GM23338 (cell line): ENCODE measurements around the gene BBLN. TPM values are rescaled to one million over a fixed set of nuclear protein-coding genes. Genes with fewer than 3 reads are reported as not detected.
"Not testable (repeated sequence)": the region's sequence is repeated elsewhere in the genome, so short reads cannot be mapped to it uniquely, and the experiment has no call there.

ENCODE experiments used
- ATAC-seq: fragments of 200-7000 bp; cut with Tn5 transposase; 3 replicates; pipeline ENCODE4 v1.9.1; 2020
- DNase-seq: peaks from one replicate; pipeline ENCODE4 v3.0.0-alpha.2; 2015; ENCODE audit warnings: low spot score
- H2AFZ ChIP-seq: fragments of 200-600 bp; sonication (generic); 2 replicates; pipeline ENCODE4 v1.8.0; 2016; ENCODE audit warnings: antibody characterized with exemption, mild to moderate bottlenecking, moderate library complexity
- H3F3A ChIP-seq: fragments of 200-600 bp; sonication (generic); replicated peaks from 2 replicates; pipeline ENCODE4 v1.8.0; 2017; ENCODE audit warnings: antibody characterized with exemption, mixed run types, low read depth
- H3K27ac ChIP-seq: fragments of 200-600 bp; sonication (generic); 2 replicates; pipeline ENCODE4 v1.6.1; 2016; ENCODE audit warnings: low read depth
- H3K27me3 ChIP-seq: fragments of 200-600 bp; sonication (generic); 2 replicates; pipeline ENCODE4 v1.8.0; 2016; ENCODE audit warnings: mild to moderate bottlenecking, mixed run types, moderate library complexity; ENCODE audit not compliant: insufficient read depth
- H3K36me3 ChIP-seq: fragments of 200-600 bp; sonication (generic); 2 replicates; pipeline ENCODE4 v1.8.0; 2016; ENCODE audit warnings: mild to moderate bottlenecking; ENCODE audit not compliant: insufficient read depth
- H3K4me1 ChIP-seq: fragments of 200-600 bp; sonication (generic); 2 replicates; pipeline ENCODE4 v1.8.0; 2016; ENCODE audit warnings: mild to moderate bottlenecking, moderate library complexity; ENCODE audit not compliant: insufficient read depth
- H3K4me2 ChIP-seq: fragments of 200-600 bp; sonication (generic); 2 replicates; pipeline ENCODE4 v1.7.1; 2017; ENCODE audit warnings: mixed run types
- H3K4me3 ChIP-seq: fragments of 200-600 bp; sonication (generic); 2 replicates; pipeline ENCODE4 v1.6.1; 2016; ENCODE audit warnings: mixed run types
- H3K79me2 ChIP-seq: fragments of 200-600 bp; sonication (generic); replicated peaks from 2 replicates; pipeline ENCODE4 v1.8.0; 2017; ENCODE audit warnings: mild to moderate bottlenecking; ENCODE audit not compliant: insufficient read depth
- H3K9me2 ChIP-seq: fragments of 200-600 bp; sonication (generic); 2 replicates; pipeline ENCODE4 v1.8.0; 2017; ENCODE audit not compliant: insufficient read depth
- H4K20me1 ChIP-seq: fragments of 200-600 bp; sonication (generic); replicated peaks from 2 replicates; pipeline ENCODE4 v1.8.0; 2017; ENCODE audit warnings: mild to moderate bottlenecking; ENCODE audit not compliant: insufficient read depth
- H3K27ac Mint-ChIP-seq: 2 replicates; pipeline ENCODE4 v1.8.0; 2020; ENCODE audit warnings: inconsistent platforms, mild to moderate bottlenecking, moderate library complexity, mixed read lengths
- H3K27me3 Mint-ChIP-seq: 3 replicates; pipeline ENCODE4 v1.8.0; 2022; ENCODE audit warnings: low read depth, mild to moderate bottlenecking, moderate library complexity, mixed read lengths, inconsistent platforms; ENCODE audit not compliant: insufficient read depth, poor library complexity
- H3K36me3 Mint-ChIP-seq: 3 replicates; pipeline ENCODE4 v1.8.0; 2021; ENCODE audit warnings: low read depth, mild to moderate bottlenecking, inconsistent platforms, moderate library complexity, mixed read lengths
- H3K4me1 Mint-ChIP-seq: 3 replicates; pipeline ENCODE4 v1.8.0; 2020; ENCODE audit warnings: mild to moderate bottlenecking, inconsistent platforms, mixed read lengths
- H3K4me3 Mint-ChIP-seq: 3 replicates; pipeline ENCODE4 v1.8.0; 2021; ENCODE audit warnings: moderate library complexity, mild to moderate bottlenecking, inconsistent platforms, mixed read lengths
- H3K9me3 Mint-ChIP-seq: 3 replicates; pipeline ENCODE4 v1.8.0; 2020; ENCODE audit warnings: moderate library complexity, mild to moderate bottlenecking, inconsistent platforms, mixed read lengths
- CREB1 ChIP-seq: fragments of 250-450 bp; sonication (Bioruptor Pico); IDR thresholded peaks from 2 replicates; pipeline ENCODE4 v1.5.0; 2020; ENCODE audit warnings: low read depth, mild to moderate bottlenecking, moderate library complexity
- polyA plus RNA-seq: library from polyadenylated mRNA; unstranded; fragments of >200 nt; fragmentation: Nextera tagmentation; extraction: Ambion mirVana; gene quantifications from 2 replicates; pipeline ENCODE4 v1.2.1, GENCODE V29; 2016
- total RNA-seq: library from RNA; depleted of rRNA; stranded (reverse); fragments of >200 nt; shearing (Covaris generic); gene quantifications from 2 replicates; pipeline ENCODE4 v1.2.3, GENCODE V29; 2014
- TF ChIP-seq, protein P1 (sequence below): fragments of 250-450 bp; sonication (Bioruptor Pico); IDR thresholded peaks from 2 replicates; pipeline ENCODE4 v1.5.0; 2020; ENCODE audit warnings: mild to moderate bottlenecking, moderate library complexity
- TF ChIP-seq, protein P2 (sequence below), 2 experiments: fragments of 200-600 bp in 1 of 2; sonication (generic) in 1 of 2; conservative IDR thresholded peaks; 2 replicates each; pipeline versions ENCODE4 v1.5.1 to v1.6.1; 2016 to 2017; ENCODE audit warnings: antibody characterized with exemption in 2 of 2, low read depth in 2 of 2, mild to moderate bottlenecking in 2 of 2, moderate library complexity in 1 of 2

Gene BBLN
- total and polyA plus RNA-seq, 2 experiments from 2014 or later = 171 to 246 TPM

DNA sequence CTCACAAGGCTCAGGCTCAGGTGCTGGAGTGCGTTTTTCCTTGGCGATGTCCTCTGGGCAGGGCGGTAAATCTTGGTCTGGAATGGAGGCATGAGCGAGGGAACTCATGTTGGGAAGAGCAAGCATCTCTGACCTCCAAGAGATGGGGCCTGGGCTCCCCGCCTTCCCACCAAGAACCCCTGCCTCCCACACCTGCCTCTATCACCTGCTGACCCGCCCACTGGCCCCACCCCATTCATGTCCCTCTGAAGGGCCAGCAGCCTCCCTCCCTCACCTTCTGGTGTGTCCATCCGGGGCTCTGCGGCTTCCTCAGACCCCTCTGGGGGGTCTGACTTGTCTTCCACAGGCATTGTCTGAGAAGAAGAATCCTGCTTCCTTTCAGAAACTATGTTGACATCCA lies 20.4 kb downstream of the BBLN start (continued):
- TF ChIP-seq, protein P1, sequence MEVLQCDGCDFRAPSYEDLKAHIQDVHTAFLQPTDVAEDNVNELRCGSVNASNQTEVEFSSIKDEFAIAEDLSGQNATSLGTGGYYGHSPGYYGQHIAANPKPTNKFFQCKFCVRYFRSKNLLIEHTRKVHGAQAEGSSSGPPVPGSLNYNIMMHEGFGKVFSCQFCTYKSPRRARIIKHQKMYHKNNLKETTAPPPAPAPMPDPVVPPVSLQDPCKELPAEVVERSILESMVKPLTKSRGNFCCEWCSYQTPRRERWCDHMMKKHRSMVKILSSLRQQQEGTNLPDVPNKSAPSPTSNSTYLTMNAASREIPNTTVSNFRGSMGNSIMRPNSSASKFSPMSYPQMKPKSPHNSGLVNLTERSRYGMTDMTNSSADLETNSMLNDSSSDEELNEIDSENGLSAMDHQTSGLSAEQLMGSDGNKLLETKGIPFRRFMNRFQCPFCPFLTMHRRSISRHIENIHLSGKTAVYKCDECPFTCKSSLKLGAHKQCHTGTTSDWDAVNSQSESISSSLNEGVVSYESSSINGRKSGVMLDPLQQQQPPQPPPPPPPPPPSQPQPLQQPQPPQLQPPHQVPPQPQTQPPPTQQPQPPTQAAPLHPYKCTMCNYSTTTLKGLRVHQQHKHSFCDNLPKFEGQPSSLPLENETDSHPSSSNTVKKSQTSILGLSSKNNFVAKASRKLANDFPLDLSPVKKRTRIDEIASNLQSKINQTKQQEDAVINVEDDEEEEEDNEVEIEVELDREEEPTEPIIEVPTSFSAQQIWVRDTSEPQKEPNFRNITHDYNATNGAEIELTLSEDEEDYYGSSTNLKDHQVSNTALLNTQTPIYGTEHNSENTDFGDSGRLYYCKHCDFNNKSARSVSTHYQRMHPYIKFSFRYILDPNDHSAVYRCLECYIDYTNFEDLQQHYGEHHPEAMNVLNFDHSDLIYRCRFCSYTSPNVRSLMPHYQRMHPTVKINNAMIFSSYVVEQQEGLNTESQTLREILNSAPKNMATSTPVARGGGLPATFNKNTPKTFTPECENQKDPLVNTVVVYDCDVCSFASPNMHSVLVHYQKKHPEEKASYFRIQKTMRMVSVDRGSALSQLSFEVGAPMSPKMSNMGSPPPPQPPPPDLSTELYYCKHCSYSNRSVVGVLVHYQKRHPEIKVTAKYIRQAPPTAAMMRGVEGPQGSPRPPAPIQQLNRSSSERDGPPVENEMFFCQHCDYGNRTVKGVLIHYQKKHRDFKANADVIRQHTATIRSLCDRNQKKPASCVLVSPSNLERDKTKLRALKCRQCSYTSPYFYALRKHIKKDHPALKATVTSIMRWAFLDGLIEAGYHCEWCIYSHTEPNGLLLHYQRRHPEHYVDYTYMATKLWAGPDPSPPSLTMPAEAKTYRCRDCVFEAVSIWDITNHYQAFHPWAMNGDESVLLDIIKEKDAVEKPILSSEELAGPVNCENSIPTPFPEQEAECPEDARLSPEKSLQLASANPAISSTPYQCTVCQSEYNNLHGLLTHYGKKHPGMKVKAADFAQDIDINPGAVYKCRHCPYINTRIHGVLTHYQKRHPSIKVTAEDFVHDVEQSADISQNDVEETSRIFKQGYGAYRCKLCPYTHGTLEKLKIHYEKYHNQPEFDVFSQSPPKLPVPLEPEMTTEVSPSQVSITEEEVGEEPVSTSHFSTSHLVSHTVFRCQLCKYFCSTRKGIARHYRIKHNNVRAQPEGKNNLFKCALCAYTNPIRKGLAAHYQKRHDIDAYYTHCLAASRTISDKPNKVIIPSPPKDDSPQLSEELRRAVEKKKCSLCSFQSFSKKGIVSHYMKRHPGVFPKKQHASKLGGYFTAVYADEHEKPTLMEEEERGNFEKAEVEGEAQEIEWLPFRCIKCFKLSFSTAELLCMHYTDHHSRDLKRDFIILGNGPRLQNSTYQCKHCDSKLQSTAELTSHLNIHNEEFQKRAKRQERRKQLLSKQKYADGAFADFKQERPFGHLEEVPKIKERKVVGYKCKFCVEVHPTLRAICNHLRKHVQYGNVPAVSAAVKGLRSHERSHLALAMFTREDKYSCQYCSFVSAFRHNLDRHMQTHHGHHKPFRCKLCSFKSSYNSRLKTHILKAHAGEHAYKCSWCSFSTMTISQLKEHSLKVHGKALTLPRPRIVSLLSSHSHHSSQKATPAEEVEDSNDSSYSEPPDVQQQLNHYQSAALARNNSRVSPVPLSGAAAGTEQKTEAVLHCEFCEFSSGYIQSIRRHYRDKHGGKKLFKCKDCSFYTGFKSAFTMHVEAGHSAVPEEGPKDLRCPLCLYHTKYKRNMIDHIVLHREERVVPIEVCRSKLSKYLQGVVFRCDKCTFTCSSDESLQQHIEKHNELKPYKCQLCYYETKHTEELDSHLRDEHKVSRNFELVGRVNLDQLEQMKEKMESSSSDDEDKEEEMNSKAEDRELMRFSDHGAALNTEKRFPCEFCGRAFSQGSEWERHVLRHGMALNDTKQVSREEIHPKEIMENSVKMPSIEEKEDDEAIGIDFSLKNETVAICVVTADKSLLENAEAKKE (CRISPR knock-in tag) = no peak

DNA sequence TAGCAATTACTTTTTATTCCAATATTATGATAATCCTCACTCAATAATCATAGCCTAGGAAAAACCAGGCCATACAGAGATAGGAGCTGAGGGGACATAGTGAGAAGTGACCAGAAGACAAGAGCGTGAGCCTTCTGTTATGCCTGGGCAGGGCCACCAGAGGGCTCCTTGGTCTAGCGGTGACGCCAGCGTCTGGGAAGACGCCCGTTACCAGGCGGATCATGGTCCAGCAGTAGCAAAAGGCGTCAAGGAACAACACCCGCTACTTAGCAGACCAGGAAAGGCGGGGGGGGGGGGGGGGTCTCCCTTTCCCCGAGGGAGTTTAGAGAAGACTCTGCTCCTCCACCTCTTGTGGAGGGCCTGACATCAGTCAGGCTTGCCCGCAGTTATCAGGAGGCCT lies 21.4 kb downstream of the BBLN start:
- H3K36me3 Mint-ChIP-seq = peaks cover 57% of the 10 kb centered on the region
- not testable (repeated sequence) for H3F3A ChIP-seq, H2AFZ ChIP-seq, H3K36me3 ChIP-seq, H4K20me1 ChIP-seq, H3K4me3 Mint-ChIP-seq, H3K27ac ChIP-seq, H3K9me3 Mint-ChIP-seq, ATAC-seq, H3K27me3 Mint-ChIP-seq, H3K79me2 ChIP-seq, H3K4me3 ChIP-seq, H3K27ac Mint-ChIP-seq, H3K4me1 ChIP-seq, H3K9me2 ChIP-seq, H3K27me3 ChIP-seq, H3K4me2 ChIP-seq, H3K4me1 Mint-ChIP-seq
- peak; percentile 83 for TF ChIP-seq CREB1 (CRISPR knock-in tag)
- TF ChIP-seq, protein P2, sequence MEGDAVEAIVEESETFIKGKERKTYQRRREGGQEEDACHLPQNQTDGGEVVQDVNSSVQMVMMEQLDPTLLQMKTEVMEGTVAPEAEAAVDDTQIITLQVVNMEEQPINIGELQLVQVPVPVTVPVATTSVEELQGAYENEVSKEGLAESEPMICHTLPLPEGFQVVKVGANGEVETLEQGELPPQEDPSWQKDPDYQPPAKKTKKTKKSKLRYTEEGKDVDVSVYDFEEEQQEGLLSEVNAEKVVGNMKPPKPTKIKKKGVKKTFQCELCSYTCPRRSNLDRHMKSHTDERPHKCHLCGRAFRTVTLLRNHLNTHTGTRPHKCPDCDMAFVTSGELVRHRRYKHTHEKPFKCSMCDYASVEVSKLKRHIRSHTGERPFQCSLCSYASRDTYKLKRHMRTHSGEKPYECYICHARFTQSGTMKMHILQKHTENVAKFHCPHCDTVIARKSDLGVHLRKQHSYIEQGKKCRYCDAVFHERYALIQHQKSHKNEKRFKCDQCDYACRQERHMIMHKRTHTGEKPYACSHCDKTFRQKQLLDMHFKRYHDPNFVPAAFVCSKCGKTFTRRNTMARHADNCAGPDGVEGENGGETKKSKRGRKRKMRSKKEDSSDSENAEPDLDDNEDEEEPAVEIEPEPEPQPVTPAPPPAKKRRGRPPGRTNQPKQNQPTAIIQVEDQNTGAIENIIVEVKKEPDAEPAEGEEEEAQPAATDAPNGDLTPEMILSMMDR (conservative IDR thresholded peaks at IDR 0.05; ENCODE audit: low read depth in 2 of 2) = peak; percentile 66 to 68
- peak; percentile 65 for DNase-seq
